ENCODE measurements around the gene MYMX. TPM values are rescaled to one million over a fixed set of nuclear protein-coding genes. Genes with fewer than 3 reads are reported as not detected.

The MYMX gene
- total RNA-seq, 1 experiment from 2014 or later = not detected

Other genes with a start within 250 kb of the MYMX start
- gene MRPL14, start 89.5 kb upstream of the MYMX start, total RNA-seq (2014; rRNA removed) = 164 and 192 TPM in 2 replicates
- 23.6 and 26.9 TPM in 2 replicates for gene TMEM63B, start 89.4 kb upstream of the MYMX start, total RNA-seq (2014; rRNA removed)
- gene CAPN11, start 58.1 kb upstream of the MYMX start, total RNA-seq (2014; rRNA removed) = not detected in 2 replicates
- gene SLC29A1, start 6.7 kb downstream of the MYMX start, total RNA-seq (2014; rRNA removed) = 54.7 and 60.4 TPM in 2 replicates
- gene HSP90AB1, start 30.2 kb downstream of the MYMX start, total RNA-seq (2014; rRNA removed) = 1,280 and 1,322 TPM in 2 replicates
- gene SLC35B2, start 40.6 kb downstream of the MYMX start, total RNA-seq (2014; rRNA removed) = 90.6 and 109 TPM in 2 replicates
- 7.4 and 28.7 TPM in 2 replicates for gene NFKBIE, start 48.6 kb downstream of the MYMX start, total RNA-seq (2014; rRNA removed)
- gene TMEM151B, start 53.5 kb downstream of the MYMX start, total RNA-seq (2014; rRNA removed) = not detected in 2 replicates
- gene AARS2, start 96.4 kb downstream of the MYMX start, total RNA-seq (2014; rRNA removed) = 26.2 and 30.4 TPM in 2 replicates
- not detected in 2 replicates for gene SPATS1, start 125.7 kb downstream of the MYMX start, total RNA-seq (2014; rRNA removed)
- 19.7 and 23.0 TPM in 2 replicates for gene CDC5L, start 170.8 kb downstream of the MYMX start, total RNA-seq (2014; rRNA removed)

Measured in PC-3 (cell line).